GM18508 (cell line): ENCODE measurements around the gene MARS1.

Experiments
- ATAC-seq: cut with Tn5 transposase; IDR thresholded peaks from one replicate; pipeline ENCODE4 v1.9.1; 2021; ENCODE audit warnings: moderate number of reproducible peaks; ENCODE audit not compliant: insufficient read depth, unreplicated experiment

MARS1 gene

DNA sequence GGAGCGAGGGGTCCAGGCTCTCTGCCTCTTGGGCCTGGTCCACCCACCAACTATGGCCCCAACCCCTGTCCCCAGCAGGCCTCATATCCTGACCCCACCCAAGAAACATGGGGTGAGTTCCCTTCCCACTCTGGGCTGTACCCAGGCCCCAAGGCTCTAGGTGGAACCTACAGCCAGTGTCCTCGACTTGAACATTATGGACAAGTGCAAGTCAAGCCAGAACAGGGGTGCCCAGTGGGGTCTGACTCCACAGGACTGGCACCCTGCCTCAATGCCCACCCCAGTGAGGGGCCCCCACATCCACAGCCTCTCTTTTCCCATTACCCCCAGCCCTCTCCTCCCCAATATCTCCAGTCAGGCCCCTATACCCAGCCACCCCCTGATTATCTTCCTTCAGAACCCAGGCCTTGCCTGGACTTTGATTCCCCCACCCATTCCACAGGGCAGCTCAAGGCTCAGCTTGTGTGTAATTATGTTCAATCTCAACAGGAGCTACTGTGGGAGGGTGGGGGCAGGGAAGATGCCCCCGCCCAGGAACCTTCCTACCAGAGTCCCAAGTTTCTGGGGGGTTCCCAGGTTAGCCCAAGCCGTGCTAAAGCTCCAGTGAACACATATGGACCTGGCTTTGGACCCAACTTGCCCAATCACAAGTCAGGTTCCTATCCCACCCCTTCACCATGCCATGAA is 16.8 kb upstream of the MARS1 start:
- ATAC-seq, result no peak

DNA sequence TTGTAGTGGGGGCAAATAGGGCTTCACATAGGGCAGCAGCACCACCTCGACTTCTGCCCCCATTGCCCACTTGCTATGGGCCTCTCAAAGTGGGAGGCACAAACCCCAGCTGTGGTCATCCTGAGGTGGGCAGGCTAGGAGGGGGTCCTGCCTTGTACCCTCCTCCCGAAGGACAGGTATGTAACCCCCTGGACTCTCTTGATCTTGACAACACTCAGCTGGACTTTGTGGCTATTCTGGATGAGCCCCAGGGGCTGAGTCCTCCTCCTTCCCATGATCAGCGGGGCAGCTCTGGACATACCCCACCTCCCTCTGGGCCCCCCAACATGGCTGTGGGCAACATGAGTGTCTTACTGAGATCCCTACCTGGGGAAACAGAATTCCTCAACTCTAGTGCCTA is 16.2 kb upstream of the MARS1 start:
- ATAC-seq, result no peak

DNA sequence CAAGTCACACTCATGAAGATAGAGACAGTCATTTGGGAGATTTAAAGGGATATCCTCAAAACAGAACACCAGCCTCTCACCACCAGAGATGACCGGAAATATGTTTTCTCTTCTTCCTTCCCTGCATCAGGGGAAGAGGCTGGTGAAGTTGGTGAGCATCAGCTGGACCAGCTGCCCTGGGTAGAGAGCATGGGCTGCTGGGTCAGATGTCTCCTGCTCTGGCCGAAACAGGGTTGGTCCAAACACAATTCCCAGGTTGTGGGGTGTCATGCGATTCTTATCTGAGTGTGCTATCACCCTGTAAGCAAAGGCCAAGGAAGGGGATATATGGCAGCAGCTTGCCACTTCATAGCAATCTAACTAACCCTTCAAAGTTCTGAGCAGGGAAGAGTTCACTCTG is 15.5 kb upstream of the MARS1 start:
- no peak for ATAC-seq

DNA sequence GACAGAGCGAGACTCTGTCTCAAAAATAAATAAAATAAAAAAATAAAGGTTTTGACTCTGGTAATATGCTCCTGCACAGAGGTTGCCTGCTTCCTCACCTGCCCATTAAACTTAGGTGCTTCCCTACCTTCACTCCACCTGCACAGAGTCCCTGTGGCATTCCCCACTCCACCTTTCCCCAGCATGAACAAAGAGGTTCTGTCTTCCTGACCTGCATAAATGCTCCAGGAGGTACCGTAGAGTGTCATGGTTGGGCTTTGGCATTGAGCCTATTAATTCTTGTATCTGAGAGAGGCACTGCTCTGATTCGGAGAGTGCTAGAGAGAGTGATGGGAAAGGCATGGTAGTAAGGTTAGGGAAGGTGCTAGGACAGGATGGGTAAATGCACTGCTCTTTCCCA is 14.5 kb upstream of the MARS1 start:
- no peak for ATAC-seq

DNA sequence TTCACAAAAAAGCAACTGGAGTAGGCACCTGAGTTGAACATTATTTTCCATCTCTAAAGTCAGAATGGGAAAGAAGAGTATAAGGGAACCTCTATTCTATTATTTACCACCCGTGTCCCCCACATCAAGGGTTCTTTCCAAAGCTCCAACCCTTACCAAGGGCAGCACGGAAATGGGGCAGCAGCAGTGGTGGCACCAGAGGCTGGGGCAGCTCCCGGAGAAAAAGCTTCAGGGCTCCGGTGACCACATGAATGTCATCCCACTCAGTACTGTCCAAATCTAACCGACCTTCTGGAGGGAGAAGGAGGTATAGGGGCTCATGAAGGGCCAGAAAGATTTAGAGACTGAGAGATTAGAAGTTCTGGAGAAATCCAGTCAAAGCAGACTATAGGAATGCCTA is 14.0 kb upstream of the MARS1 start:
- ATAC-seq, result no peak

DNA sequence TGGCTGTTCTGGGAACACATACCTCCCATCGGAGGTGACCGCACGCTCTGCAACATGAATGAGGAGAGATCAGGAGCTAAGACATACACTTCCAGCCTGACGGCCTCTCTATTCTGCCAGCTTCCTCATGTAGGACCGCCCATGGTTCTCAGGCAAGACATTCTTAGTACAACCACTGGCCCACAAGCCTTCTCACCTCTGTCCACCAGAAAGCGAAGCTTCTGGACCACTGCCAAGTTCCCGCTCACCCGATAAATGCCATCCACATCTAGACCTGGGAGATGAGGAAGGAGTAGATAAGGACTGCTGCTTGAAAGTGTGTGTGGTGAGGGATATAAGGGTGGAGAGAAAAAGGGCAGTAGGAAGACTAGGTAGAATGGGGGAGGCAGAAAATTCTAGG is 13.4 kb upstream of the MARS1 start:
- ATAC-seq, result no peak

DNA sequence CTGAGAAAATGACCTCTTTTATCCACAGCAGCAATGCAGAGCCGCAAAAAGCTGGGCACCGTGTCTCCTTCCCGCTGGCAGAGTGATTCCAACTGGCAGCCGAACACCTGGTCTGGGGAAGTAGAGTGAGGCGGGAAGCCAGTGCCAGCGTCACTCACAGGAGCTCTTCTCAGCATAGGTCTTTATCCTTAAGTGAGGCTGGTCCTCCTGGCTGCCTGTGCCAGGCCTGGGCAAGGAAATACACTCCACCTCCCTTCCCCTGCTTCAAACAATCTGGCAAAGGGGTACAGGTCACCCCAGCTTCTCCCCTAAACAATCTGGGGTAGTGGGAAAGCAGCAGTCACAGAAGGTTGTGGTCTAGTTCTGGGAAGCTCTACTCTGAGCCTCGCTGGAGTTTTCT is 13.0 kb upstream of the MARS1 start:
- no peak for ATAC-seq

DNA sequence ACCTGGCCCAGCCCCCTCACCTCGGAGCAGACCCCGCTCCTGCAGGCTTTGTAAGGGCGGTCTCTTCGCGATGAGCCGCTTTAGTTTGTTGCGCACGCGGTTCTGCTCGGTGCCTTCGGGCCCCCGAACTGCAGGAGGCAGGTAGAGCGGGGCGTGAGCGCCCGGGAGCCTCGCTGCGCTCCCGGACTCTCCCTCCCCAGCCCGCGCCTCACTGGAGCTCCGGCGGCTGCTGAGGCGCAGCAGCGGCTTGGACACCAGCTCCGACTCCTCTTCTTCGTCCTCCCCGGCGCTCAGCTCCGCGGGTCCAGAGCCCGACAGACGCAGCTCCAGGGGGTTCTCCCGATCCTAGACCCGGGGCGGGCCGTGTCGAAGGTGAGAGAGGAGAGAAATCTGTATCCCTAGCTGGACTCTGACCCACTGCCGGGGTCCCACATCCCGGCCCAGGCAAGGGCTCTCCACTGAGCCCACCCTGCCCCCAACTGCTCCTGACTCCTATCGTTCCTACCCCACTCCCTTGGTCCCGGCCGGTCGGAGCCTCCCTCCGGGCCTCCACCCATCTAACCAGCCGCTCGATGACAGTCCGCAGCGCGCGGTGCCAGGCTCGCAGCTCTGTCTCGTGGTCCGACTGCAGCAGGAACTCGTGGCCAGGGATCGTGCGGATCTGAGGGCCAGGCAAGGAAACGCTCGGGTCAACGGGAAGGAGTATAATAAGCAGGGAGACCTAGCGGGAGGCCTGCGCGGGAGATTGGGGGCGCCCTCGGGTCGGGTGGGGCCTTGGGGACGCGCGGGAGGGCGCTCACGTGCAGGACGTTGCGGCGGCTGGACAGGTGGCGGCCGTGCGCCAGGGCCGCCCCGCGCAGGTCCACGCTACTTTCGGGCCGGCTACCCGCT is 12.4 kb upstream of the MARS1 start:
- ATAC-seq, result no peak

DNA sequence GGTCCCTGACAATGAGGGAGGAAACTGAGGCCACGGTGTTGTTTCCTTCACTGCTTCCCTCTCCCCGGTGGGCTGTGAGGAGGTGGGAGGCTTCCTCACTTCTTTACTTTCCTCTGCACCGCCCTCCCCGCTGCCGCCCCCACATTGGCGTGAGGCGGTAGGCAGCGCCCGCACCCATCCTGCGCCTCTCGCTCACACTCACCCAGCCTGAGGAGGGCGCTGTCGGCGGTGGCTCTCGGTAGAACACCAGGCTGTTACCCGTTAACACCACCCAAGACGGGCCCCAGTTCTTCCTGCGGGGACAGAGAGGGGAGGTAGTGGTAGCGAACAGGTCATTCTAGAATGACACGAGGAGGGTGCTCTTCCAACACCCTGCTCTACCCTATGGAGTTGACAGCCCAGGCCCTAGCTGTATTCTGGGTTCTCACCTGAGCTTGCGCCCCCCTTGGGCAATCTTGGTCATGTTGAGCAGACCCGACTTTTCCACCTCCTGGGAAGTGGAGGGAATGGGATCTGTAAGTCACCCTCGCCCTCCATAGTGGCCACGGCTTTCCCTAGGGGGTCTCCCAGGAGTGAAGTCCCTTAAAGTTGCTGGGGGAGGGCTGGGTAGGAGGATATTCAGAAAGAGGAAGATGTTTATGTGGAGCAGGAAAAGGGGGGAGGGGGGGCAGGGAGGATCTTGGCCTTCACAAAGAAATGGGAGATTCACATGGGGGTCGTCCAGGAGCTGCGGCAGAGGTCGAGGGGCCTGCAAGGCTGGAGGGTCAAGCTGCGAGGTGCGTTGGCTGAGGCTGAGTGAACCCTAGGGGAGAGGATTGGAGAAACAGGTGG is 11.5 kb upstream of the MARS1 start:
- ATAC-seq, result no peak

DNA sequence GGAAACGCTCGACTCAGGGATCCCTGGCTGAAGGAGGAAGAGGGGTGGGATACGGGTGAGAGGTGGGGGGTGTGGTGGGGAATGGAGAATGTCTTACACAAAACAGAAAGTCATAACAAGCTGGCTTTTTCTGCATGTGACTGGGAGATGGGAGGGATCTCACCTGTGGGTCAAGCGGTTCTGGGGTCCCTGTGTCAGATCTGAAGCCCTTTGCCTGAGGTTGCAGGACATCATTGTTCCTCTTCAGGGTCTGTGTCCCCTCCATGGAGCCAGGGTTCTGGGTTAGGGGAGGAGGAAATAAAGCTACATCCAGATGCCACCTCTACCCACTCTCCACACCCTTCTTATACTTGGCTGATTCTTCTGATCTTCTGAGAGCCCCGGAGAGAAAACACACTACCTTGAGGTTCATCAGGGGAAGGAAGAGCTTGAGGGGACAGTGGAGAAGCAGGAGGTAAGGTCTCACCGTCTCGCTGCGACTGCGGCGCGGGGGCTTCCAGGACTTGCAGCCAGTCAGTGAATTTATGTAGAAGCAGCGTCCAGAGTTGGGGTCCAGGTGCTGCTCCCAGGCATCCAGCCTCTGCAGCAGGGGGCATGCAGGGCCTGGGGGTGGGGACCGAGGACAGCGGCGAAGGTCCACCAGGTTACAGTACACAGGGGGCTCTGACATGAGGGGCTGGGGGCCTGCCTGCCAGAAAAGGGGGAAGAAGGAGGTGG is 10.7 kb upstream of the MARS1 start:
- ATAC-seq, result no peak

DNA sequence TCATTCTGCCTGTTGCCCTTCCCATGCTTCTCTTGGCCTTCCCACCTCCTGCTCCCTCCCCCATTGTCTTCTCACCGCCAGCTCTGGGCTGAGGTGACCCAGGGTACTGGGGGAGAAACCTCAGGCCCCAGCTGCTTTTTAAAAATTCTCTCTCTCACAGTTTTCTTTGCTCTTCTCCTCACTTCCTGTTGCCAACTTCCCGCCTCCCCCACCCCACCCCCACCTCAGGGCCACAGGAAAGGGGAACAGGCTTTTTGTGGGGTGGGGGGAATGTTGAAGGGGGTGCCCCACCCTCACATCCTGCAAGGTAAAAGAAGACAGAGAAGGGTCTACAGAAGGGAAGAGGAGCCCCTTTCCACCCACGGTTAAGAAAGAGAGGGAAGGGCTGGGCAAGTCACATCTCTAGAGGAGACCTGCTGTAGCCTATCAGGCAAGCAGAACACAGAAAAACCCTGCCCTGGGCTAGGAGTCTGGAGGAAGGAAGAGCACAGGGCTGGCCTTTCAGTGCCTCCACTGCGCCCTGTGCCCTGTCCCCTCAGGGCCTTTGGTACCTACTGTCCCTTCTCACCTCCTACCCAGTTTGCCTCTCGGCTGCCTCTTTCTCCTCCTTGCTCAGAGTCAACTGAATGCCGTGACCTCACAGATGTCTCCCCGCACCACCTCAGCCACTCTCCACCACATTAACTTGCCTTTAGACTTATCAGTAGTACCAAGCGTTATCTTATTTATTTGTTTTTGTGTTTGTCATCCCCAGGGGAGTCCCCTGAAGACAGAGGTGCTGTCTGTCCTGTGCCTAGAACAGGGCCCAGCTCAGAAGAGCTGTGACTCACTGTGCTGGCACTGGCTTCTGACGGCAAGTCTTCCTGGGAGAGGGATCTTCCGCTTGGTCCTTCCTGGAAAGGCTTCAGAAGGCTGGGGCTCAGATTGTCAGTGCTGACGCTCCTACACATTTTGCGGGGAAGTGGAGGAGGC is 9.9 kb upstream of the MARS1 start:
- ATAC-seq, result no peak

DNA sequence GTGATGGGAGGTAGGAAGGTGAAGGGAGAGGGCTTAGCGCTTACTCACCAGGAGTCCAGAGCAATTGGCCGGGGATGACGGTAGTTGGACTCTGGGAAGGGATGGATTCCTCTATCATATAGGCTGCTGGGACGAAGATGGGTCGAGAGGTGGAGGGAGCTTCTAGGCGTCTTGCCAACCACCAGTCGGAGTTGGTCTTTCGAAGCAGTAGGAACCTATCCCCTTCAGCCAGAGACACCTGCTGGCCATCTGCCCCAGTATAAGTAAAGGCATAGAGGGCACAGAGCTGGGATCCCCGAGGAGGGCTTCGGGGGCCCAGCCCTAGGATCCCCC is 8.9 kb upstream of the MARS1 start:
- no peak for ATAC-seq

DNA sequence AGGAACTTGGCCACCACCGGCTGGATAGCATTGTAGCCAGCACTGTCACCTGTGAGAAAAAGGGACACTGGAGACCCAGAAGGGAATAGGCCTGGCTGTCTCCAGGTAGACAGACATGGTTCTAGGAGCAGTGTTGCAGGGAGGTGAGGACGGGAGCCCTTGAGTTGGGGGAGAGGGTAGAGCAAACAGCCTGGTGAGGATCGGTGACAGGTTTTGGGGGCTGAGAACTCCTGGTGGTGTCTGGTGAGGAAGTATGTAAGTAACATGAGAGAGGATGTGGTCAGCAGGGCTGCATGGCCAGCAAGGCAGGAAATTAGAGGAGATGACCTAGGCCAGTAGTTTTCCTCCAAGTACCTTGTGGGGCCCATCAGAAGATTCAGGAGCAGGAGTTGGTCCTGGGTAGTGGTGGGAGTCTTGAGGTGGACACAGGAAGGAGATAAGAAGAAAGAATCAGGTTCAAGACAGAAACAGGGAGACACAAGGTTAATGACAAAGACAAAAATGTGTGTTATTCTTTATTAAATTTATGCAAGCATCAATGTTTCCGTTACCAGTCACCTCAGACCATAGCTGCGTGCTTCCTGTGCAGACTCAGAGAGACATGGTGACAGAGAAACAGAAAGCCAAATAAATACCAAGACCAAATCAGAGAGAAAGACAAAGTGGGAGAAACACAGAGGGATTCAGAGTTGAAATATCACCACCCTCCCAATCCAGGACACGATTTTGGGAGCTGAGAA is 8.3 kb upstream of the MARS1 start, which contains the start of gene ARHGAP9:
ARHGAP9 (minus strand) TSS at position 491 of the 740 bp plus-strand sequence; CDS start at position 31, 460 bp downstream.
- ATAC-seq, result no peak

DNA sequence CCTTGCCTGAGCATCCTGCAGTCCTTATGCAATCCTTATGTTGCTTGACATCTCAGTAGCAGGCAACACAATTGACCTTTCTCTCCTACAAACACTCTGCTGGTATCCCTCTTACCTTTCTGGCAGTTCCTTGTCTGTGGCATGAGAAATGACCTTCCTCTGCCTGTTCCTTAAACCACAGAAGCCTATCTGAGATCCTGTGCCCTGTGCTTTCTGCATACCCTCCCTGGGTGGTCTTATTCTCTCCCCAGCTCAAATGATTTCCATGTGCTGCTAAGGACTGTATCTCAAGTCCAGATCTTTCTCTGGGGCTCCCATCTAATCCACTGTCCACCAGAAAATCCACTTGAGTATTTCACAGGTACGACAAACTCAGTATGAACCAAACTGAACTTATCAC is 6.2 kb upstream of the MARS1 start:
- no peak for ATAC-seq

DNA sequence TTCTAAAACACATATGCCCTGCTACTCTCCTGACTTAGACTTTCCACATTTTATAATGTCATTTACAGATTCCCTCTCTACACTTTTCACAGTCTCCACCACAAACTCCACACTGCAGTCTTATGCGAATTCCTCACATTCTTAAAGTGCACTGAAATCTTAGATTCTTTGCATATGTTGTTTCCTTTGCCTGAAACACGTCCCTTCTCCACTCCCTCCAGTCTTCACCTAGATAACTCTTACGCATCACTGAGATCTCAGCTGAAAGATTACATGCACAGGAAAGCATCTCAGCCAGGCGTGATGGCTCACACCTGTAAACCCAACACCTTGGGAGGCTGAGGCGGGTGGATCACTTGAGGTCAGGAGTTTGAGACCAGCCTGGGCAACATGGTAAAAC is 4.4 kb upstream of the MARS1 start:
- ATAC-seq, result no peak

DNA sequence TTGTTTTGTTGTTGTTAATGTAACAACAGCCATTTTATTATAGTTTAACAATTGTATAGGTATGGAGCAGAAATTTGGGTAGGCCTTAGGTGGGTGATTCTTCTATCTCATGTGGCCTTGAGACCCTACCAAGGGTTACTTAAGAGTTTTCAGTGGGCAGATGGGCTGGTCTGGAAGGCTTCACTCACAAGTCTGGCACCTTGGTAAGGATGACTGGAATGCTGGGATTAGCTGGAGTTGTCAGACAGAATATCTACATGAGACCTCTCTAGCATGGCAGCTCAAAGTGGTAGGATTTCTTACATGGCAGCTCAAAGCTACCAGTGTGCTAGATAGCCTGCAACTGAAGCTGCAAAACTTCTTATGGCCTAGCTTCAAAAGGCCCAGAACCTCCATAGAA is 2.2 kb upstream of the MARS1 start:
- no peak for ATAC-seq

DNA sequence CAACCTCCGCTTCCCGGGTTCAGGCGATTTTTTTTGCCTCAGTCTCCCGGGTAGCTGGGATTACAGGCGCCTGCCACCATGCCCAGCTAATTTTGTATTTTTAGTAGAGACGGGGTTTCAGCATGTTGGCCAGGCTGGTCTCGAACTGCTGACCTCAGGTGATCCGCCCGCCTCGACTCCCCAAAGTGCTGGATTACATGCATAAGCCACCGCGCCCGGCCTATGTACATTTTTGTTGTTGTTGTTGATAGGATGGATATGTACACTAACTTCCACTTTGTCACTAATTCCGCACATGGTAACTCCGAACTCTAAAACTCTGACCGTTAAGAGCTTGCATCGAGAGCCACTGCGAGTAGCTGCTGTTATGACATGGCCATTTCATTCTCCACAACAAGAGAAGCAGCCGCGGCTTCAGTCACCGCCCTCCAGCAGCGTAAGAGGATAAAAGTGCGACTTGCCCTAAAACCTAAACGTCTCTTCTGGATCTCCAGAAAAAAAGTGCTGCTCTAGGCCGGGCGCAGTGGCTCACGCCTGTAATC is 742 bp upstream of the MARS1 start:
- no peak for ATAC-seq

DNA sequence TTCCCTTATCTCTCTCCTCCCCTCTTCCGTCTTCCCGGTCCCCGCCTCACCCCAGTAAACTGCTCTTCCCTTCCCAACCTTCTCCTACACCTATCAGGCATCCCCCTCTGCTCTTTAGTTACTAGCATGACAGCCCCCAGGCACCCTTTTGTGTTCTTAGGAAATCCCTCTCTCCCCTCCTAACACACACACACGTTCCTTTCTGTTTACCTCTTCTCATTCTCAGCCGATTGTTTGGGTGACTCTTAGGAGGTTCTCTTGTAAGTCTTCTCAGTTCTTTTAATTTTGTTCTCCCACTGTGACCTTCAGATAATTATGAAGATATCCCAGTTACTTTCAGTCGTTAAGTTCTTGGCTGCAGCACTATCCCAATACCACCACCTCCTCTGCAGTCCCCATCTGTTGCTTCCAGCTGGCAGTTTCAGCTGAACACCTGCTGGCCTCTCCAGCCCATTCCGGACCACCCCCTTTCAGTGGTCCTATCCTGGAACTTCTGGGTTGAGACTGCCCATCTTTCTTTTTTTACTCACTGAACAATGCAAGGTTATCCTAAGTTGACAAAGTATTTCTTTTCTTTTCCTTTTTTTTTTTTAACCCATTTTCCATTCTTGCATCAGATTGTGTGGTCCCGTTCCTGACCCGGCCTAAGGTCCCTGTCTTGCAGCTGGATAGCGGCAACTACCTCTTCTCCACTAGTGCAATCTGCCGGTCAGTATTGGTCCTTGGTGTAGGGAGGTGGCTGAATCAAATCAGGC is 711 bp downstream of the MARS1 start:
- no peak for ATAC-seq
